K562 (cell line): ENCODE data around the gene HYPK. TPM values are rescaled to one million over a fixed set of nuclear protein-coding genes. Genes with fewer than 3 reads are reported as not detected.

Source experiments
- RB1 ChIP-seq: fragments of 450-650 bp; IDR thresholded peaks from 2 replicates; pipeline ENCODE4 v1.6.1; 2017; ENCODE audit warnings: low read depth, mild to moderate bottlenecking
- TEAD4 ChIP-seq, 2 experiments: sonication (generic) in 1 of 2; formaldehyde crosslinking in 1 of 2; IDR thresholded peaks; 2 replicates each; pipeline versions ENCODE4 v1.6.1 to v1.8.0; 2012 to 2022; ENCODE audit warnings: borderline replicate concordance in 1 of 2, inconsistent platforms in 1 of 2, low read length in 1 of 2, mild to moderate bottlenecking in 1 of 2, missing genetic modification reagents in 1 of 2
- polyA plus RNA-seq, 8 experiments: library from polyadenylated mRNA; depleted of rRNA in 4 of 8; stranded (reverse) in 5 of 8; unstranded in 3 of 8; fragments of >200 nt; fragmentation: Nextera tagmentation in 2 of 8; fragmentation: Illumina TruSeq in 1 of 8; extraction: Ambion mirVana in 2 of 8; extraction: Trizol in 1 of 8; gene quantifications; 2 replicates each; pipeline versions ENCODE4 v1.2.1 to v1.2.3, GENCODE V29; 2011 to 2014; ENCODE audit warnings: inconsistent platforms in 1 of 8, missing spikeins in 1 of 8
- total RNA-seq, 7 experiments: library from RNA; depleted of rRNA in 6 of 7; stranded (reverse); fragments of >200 nt in 6 of 7; fragmentation: Illumina TruSeq in 2 of 7; extraction: Trizol in 2 of 7; gene quantifications; 2 replicates each; pipeline versions ENCODE4 v1.2.1 to v1.2.3, GENCODE V29; 2011 to 2021; ENCODE audit warnings: low replicate concordance in 1 of 7
- TF ChIP-seq, protein P1 (sequence below), 2 experiments: fragments of 450-650 bp; formaldehyde crosslinking in 1 of 2; IDR thresholded peaks; 2 replicates each; pipeline versions ENCODE4 v1.4.0 to v1.6.1; 2014 to 2020; ENCODE audit warnings: mild to moderate bottlenecking in 2 of 2, borderline replicate concordance in 1 of 2, low read depth in 1 of 2

HYPK gene
- total and polyA plus RNA-seq, 9 of the 15 experiments (the other 6 are each of a cell fraction or from before 2014, with no cell fraction given), result 7.2 to 28.0 (median 21.1) TPM

DNA sequence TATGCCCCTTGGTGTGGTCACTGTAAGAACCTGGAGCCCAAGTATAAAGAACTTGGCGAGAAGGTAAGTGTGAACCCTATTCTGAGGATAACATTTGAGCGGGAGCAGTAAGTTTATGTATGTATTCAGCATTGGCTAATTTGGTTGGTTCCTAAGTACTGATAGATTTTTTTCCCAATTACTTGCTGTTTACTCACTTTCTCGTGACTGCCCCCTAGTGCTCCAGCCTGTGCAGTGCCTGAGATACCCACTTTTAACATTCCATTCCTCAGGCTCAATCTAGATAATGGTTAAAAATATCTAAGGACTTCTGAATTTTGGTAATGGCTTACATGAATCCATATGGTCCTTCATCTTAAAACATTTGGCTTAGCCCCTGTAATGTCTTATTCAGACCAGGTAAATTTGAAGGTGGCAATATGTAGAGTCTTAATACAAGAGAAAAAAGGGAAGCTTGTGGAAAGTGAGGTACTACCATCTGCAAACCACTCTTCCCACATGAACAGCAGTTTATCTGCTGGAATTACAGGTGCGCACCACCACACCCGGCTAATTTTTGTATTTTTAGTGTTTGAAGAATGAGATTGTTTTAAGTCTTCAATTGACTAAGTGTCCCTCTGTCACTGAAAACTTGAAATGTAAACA lies 30.7 kb upstream of the HYPK start (continued):
- TF ChIP-seq, protein P1, sequence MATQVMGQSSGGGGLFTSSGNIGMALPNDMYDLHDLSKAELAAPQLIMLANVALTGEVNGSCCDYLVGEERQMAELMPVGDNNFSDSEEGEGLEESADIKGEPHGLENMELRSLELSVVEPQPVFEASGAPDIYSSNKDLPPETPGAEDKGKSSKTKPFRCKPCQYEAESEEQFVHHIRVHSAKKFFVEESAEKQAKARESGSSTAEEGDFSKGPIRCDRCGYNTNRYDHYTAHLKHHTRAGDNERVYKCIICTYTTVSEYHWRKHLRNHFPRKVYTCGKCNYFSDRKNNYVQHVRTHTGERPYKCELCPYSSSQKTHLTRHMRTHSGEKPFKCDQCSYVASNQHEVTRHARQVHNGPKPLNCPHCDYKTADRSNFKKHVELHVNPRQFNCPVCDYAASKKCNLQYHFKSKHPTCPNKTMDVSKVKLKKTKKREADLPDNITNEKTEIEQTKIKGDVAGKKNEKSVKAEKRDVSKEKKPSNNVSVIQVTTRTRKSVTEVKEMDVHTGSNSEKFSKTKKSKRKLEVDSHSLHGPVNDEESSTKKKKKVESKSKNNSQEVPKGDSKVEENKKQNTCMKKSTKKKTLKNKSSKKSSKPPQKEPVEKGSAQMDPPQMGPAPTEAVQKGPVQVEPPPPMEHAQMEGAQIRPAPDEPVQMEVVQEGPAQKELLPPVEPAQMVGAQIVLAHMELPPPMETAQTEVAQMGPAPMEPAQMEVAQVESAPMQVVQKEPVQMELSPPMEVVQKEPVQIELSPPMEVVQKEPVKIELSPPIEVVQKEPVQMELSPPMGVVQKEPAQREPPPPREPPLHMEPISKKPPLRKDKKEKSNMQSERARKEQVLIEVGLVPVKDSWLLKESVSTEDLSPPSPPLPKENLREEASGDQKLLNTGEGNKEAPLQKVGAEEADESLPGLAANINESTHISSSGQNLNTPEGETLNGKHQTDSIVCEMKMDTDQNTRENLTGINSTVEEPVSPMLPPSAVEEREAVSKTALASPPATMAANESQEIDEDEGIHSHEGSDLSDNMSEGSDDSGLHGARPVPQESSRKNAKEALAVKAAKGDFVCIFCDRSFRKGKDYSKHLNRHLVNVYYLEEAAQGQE (IDR thresholded peaks at IDR 0.05; ENCODE audit: borderline replicate concordance), result 0 out of 2 replicates have a peak, but pooled peaks have one; percentile 16
- TF ChIP-seq, protein P1 (CRISPR knock-in tag; IDR thresholded peaks at IDR 0.05; ENCODE audit: low read depth), result no peak
- no peak for TF ChIP-seq RB1
- peak; percentile 45 for TF ChIP-seq TEAD4 (IDR thresholded peaks at IDR 0.05; ENCODE audit: low read length)
- TF ChIP-seq TEAD4 (CRISPR knock-in tag; IDR thresholded peaks at IDR 0.05; ENCODE audit: borderline replicate concordance), result no peak
